NCI-H1417 treated with DMSO at 0.1 percent for 48 hours (cell line): ENCODE data around the gene SLC16A10.
"Not testable (repeated sequence)": the region's sequence is repeated elsewhere in the genome, so short reads cannot be mapped to it uniquely, and the experiment has no call there.

Experiments used
- DNase-seq: peaks from one replicate; lab custom pipeline; 2025; lab: John Stamatoyannopoulos, UW

The SLC16A10 gene

DNA sequence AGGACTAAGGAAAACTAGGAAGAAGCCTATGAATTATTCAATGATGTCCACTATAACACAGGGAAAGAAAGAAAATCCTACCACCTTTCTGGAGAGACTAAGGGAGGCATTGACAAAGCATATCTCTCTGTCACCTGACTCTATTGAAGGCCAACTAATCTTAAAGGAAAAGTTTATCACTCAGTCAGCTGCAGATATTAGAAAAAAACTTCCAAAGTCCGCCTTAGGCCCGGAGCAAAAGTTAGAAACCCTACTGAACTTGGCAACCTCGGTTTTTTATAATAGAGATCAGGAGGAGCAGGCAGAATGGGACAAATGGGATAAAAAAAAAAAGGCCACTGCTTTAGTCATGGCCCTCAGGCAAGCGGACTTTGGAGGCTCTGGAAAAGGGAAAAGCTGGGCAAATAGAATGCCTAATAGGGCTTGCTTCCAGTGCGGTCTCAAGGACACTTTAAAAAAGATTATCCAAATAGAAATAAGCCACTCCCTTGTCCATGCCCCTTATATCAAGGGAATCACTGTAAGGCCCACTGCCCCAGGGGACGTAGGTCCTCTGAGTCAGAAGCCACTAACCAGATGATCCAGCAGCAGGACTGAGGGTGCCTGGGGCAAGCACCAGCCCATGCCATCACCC is 47.0 kb downstream of the SLC16A10 start:
- DNase-seq = not testable (repeated sequence)

- DNase-seq = not testable (repeated sequence)
Measured at GRCh38 chr6:111137489-111138093, 50.3 kb downstream of the SLC16A10 start.

- DNase-seq = no peak
Measured at GRCh38 chr6:111147440-111147839, 60.1 kb downstream of the SLC16A10 start.

- DNase-seq = no peak
Measured at GRCh38 chr6:111148110-111148509, 60.8 kb downstream of the SLC16A10 start.

- no peak for DNase-seq
Measured at GRCh38 chr6:111150577-111150976, 63.3 kb downstream of the SLC16A10 start.

DNA sequence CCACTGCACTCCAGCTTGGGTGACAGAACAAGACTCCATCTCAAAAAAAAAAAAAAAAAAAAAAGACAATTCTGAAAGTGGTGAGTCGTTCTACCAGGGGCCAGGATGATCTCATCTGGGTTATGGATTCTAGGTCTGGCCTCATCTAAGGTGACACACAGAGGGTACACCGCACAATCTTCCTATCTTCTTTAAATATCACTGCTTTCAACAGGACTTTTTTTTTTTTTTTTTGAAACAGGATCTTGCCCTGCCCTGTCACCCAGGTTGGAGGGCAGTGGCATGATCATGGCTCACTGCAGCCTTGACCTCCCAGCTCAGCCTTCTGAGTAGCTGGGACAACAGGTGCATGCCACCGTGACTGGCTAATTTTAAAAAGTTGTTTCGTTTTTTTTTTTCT is 67.7 kb downstream of the SLC16A10 start:
- DNase-seq = no peak

- DNase-seq = no peak
Measured at GRCh38 chr6:111157412-111157811, 70.1 kb downstream of the SLC16A10 start.

DNA sequence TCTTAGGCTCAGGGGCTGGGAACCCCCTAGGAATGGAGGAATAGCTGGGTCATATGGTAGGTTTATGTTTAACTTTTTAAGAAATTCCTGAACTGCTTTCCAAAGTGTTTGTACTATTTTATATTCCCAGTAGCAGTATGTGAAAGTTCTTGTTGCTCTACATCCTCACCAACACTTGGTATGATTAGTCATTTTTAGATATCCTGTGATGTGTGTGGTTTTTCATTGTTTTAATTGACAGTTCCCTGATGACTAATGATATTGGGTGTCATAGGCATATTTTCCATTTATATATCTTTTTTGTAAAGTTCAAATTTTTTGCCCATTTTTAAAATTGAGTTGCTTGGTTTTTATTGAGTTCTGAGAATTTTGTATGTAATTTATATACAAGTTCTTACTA is 72.3 kb downstream of the SLC16A10 start:
- DNase-seq = no peak

- DNase-seq = no peak
Measured at GRCh38 chr6:111161650-111162049, 74.3 kb downstream of the SLC16A10 start.

DNA sequence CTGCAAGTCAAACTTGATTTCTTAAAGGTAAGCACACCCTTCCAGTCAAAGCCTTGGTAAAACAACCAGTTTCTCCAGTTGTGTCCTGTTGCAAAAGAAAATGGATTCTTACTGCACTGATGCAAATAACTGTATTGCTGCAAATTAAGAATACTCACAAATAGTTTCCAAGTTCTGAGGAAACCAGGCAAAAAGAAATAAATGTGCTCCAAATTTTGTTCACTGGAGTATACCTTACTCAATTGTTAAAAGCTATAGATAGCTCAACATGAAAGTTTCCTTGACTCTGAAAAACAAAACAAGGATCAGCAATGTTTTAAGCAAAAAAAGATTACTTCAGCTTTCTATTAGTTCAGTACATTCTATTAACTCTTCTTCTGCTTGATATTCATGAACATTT is 75.2 kb downstream of the SLC16A10 start:
- DNase-seq = no peak

DNA sequence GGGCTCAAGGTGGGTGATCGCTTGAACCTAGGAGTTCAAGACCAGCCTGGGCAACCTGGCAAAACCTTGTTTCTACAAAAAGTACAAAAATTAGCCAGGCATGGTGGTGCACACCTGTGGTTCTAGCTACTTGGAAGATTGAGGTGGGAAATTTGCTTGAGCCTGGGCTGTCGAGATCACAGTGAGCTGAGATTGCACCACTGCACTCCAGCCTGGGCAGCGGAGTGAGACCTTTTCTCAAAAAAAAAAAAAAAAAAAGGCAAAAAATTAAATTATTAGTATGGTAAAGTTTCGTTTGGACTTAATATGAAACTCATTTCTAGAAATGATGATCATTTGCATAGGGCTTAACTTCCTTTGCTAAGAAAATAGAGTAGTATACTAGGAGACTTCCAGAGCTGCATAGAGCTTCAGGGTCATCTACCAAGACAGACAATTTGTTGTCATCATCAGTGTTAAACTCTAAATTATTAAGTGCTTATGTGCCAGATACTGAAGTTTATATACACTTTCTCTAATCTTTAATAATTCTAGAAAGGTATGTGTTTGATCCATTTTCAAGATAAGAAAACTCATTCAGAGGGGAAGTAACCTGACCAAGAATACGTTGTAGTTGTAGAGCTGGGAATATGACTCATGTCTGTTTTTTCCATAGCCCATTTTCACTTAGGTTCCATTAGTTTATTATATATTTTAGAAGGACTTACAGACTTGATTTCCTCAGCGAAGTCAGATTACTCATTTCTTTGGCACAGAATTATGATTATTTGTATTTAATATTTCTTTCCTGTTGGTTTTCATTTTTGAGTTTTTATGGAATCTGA is 84.5 kb downstream of the SLC16A10 start:
- no peak for DNase-seq

DNA sequence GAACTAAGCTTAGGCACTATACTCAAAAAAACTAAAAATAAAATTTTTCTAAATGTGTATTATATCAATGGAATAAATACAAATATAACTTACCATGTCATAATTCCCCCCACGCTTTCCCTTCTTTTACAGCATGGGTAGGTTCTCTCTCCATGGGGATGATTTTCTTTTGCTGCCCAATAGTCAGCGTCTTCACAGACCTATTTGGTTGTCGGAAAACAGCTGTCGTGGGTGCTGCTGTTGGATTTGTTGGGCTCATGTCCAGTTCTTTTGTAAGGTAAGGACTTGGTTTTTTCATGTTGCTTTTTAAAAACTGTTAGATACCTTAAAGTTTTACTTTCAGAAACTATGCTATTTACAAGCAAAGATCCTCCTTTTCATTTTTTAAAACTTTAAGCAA is 85.3 kb downstream of the SLC16A10 start:
- DNase-seq = no peak

DNA sequence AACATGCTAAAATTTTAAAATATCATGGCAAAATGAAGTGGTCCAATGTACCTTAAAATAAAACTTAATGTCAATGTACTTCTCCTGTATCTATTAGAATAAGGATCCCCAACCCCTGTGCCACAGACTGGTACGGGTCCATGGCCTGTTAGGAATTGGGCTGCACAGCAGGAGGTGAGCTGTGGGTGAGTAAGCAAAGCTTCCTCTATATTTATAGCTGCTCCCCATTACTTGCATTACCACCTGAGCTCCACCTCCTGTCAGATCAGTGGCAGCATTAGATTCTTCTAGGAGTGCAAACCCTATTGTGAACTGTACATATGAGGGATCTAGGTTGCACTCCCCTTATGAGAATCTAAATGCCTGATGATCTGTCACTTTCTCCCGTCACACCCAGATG is 86.0 kb downstream of the SLC16A10 start:
- no peak for DNase-seq

DNA sequence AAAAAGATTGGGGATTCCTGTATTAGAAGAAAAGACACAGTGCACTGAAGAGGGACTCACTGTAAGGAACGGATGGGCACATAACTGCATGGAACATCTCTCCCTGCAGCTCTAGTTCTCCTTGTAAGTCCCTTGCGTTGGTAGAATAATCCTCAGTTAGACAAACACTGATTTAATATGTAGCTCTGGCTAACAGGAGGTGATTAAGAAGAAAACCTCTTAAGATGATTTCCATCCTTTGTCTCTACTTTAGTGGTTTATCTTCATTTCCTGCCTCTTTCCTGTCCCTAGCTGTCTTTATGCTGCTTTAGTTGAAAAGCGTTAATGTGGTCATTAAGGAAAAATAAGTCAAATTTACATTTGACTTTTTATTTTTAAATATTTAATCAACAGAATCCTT is 86.6 kb downstream of the SLC16A10 start:
- no peak for DNase-seq

GRCh38 chr6:111175109-111175508 is 87.8 kb downstream of the SLC16A10 start:
- DNase-seq = no peak

- no peak for DNase-seq
Measured at GRCh38 chr6:111176038-111176759, 88.9 kb downstream of the SLC16A10 start.

GRCh38 chr6:111176760-111177099 is 89.4 kb downstream of the SLC16A10 start:
- DNase-seq = no peak

DNA sequence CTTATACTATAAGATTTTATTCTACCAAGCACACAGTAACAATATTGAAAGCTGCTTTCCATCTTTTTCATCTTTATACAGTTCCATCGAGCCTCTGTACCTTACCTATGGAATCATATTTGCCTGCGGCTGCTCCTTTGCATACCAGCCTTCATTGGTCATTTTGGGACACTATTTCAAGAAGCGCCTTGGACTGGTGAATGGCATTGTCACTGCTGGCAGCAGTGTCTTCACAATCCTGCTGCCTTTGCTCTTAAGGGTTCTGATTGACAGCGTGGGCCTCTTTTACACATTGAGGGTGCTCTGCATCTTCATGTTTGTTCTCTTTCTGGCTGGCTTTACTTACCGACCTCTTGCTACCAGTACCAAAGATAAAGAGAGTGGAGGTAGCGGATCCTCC is 89.8 kb downstream of the SLC16A10 start:
- no peak for DNase-seq

DNA sequence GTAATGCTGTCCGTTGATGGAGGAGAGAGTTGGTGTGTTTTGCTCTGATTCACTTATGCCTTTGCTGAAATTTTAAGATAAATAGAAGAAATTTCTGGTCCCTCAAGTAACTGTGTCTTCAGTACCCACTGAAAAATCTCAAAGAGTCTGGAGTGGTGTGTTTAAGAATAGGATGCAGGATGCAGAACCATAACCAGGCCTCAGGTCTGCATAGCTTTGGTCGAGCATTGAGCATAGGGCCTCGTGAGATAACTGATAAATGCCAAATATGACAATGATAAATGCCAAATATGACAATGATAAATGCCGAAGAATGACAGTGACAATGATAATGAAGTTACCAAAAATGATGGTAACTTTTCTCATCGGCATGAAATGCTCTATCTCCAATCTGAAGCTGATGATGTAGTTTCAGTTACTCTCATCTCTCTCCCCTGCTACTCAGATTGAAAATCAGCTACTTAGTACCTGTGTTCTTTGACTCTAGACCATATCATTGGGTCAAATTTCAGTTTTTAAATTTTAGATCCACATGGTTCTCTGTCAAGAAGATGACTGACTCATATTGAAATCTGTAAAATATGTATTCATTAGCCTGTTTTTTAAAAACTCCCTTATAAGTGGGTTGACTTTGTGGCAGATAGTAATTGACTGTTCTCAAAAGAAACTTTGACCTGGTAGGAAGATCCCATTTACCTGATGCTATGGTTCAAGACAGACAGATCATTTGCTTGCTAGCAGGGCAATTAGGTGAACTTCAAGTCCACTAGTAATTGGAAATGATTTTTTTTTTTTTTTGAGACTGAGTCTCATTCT is 96.6 kb downstream of the SLC16A10 start:
- DNase-seq = no peak

DNA sequence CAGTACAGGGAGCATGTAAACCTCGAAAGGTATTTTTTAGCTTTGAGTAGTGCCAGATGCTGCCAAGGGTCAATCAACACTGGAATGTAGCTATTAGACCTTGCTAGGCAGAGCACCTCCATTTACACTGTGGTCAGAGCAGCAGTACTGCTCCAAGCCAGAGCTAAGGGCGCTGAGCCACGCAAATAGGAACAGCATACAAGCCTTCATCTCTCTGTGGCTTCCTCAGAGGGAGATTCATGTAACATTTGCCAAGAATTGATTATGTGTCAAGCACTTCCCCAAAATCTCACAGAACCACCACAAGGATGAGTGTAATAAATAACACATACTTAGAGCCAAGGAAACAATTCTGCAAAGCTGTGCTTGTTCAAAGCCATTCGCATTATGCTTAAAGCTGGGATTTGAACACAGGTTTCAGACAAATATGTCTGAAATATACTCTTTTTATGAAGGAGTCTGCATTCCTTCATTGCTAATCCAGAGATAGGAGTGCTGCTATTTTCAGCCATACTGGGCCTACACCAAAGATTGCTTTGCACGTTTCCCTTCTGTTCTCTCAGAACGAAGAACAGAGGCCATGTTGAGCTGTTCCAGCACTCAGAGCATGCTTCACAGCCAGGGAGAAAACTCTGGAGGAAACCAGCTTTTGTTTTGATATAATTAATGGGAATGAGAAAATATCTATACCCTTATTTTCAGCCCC is 97.7 kb downstream of the SLC16A10 start:
- no peak for DNase-seq

DNA sequence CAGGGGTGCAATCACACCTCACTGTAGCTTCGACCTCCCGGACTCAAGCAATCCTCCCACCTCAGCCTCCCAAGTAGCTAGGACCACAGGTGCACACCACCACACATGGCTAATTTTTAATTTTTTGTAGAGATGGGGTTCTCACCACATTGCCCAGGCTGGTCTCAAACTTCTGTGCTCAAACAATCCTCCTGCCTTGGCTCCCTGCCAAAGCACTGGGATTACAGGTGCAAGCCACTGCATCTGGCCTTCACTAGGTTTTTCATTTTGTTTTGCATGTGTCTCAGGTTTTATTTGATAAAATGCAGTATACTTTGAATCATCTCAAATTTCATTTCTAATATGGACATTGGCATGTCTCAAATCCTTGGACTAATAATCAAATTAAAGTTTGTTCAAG is 98.7 kb downstream of the SLC16A10 start:
- no peak for DNase-seq
